Endometrial microvascular endothelial cells (primary cell): ENCODE data around the gene SYAP1. TPM values are rescaled to one million over a fixed set of nuclear protein-coding genes. Genes with fewer than 3 reads are reported as not detected.
"Not testable (repeated sequence)": the region's sequence is repeated elsewhere in the genome, so short reads cannot be mapped to it uniquely, and the experiment has no call there.

Experiments used
- in situ Hi-C: cut with HindIII; loops from 2 replicates; pipeline ENCODE4 v1.10.0; 2017; ENCODE audit warnings: low sequenced_read_pairs, low pct_unique_long_range_greater_than_20kb; ENCODE audit errors: inconsistent ontology term
- total RNA-seq: library from RNA; depleted of rRNA; stranded (reverse); fragments of >200 nt; gene quantifications from one replicate; pipeline ENCODE4 v1.2.3, GENCODE V29; 2015; ENCODE audit errors: inconsistent ontology term

The SYAP1 gene
- 27.2 TPM for total RNA-seq

GRCh38 chrX:16719334-16720084, at the start of gene SYAP1:
SYAP1 (plus strand) TSS chrX:16719612; CDS start chrX:16719725, 113 bp downstream.
- in situ Hi-C loops, result no loop called here

GRCh38 chrX:16671005-16671404, 48.4 kb upstream of the SYAP1 start:
- in situ Hi-C loops, result no loop called here

- in situ Hi-C loops, result no loop called here
These were observed 40.7 kb upstream of the SYAP1 start for GRCh38 chrX:16678689-16679088.

GRCh38 chrX:16683007-16683664, 36.3 kb upstream of the SYAP1 start:
- in situ Hi-C loops, result no loop called here

GRCh38 chrX:16687514-16687913, 31.9 kb upstream of the SYAP1 start:
- in situ Hi-C loops, result no loop called here

- in situ Hi-C loops, result no loop called here
These were observed 24.2 kb upstream of the SYAP1 start for GRCh38 chrX:16695079-16695676.

- in situ Hi-C loops, result no loop called here
These were observed 22.5 kb upstream of the SYAP1 start for GRCh38 chrX:16696956-16697355.

GRCh38 chrX:16699389-16699788, 20.0 kb upstream of the SYAP1 start:
- in situ Hi-C loops, result no loop called here

- in situ Hi-C loops, result no loop called here
These were observed 18.7 kb upstream of the SYAP1 start for GRCh38 chrX:16700734-16701133.

GRCh38 chrX:16702700-16703599, 16.5 kb upstream of the SYAP1 start:
- in situ Hi-C loops, result no loop called here

- in situ Hi-C loops, result no loop called here
These were observed 14.0 kb upstream of the SYAP1 start for GRCh38 chrX:16705370-16705769.

GRCh38 chrX:16708016-16708415, 11.4 kb upstream of the SYAP1 start:
- in situ Hi-C loops, result no loop called here

GRCh38 chrX:16711219-16711811, 8.1 kb upstream of the SYAP1 start:
- in situ Hi-C loops, result no loop called here

GRCh38 chrX:16711893-16712547, 7.4 kb upstream of the SYAP1 start:
- in situ Hi-C loops, result no loop called here

GRCh38 chrX:16712548-16713155, 6.8 kb upstream of the SYAP1 start, which contains the start of gene CTPS2:
CTPS2 (minus strand) TSS chrX:16712669; CDS start chrX:16702902, 9,767 bp downstream.
- in situ Hi-C loops, result no loop called here

- in situ Hi-C loops, result no loop called here
These were observed 4.9 kb upstream of the SYAP1 start for GRCh38 chrX:16714504-16714903.

GRCh38 chrX:16715638-16716037, 3.8 kb upstream of the SYAP1 start:
- in situ Hi-C loops, result not testable (repeated sequence)

- in situ Hi-C loops, result not testable (repeated sequence)
These were observed 3.0 kb upstream of the SYAP1 start for GRCh38 chrX:16716451-16716850.
